HG02973 (cell line): Measurements from ENCODE around the gene FARSB.
A peak's percentile ranks its signal among the peaks of the same experiment; 100 is the strongest.

Experiments used
- ATAC-seq: cut with Tn5 transposase; IDR thresholded peaks from one replicate; pipeline ENCODE4 v1.9.1; 2021; ENCODE audit warnings: moderate library complexity; ENCODE audit not compliant: unreplicated experiment

FARSB gene

GRCh38 chr2:222668494-222669154, 12.7 kb upstream of the FARSB start:
- ATAC-seq = peak; percentile 26

- ATAC-seq = no peak
These were observed 7.6 kb upstream of the FARSB start for GRCh38 chr2:222663479-222663878.

- ATAC-seq = peak; percentile 27
These were observed 894 bp upstream of the FARSB start for GRCh38 chr2:222656526-222657446.

- no peak for ATAC-seq
These were observed 2.6 kb downstream of the FARSB start for GRCh38 chr2:222653280-222653679.

GRCh38 chr2:222652491-222653255, 3.2 kb downstream of the FARSB start:
- no peak for ATAC-seq

- ATAC-seq = no peak
These were observed 4.0 kb downstream of the FARSB start for GRCh38 chr2:222651718-222652418.

- no peak for ATAC-seq
These were observed 6.1 kb downstream of the FARSB start for GRCh38 chr2:222649801-222650200.

GRCh38 chr2:222646008-222646407, 9.9 kb downstream of the FARSB start:
- ATAC-seq = no peak

- ATAC-seq = no peak
These were observed 12.8 kb downstream of the FARSB start for GRCh38 chr2:222643134-222643533.

- no peak for ATAC-seq
These were observed 14.6 kb downstream of the FARSB start for GRCh38 chr2:222641336-222641735.

GRCh38 chr2:222637067-222637466, 18.8 kb downstream of the FARSB start:
- ATAC-seq = no peak

GRCh38 chr2:222635295-222635694, 20.6 kb downstream of the FARSB start:
- ATAC-seq = no peak

GRCh38 chr2:222627764-222628163, 28.1 kb downstream of the FARSB start:
- ATAC-seq = no peak

GRCh38 chr2:222623756-222624309, 32.1 kb downstream of the FARSB start:
- no peak for ATAC-seq

- ATAC-seq = no peak
These were observed 33.0 kb downstream of the FARSB start for GRCh38 chr2:222622910-222623309.

- ATAC-seq = no peak
These were observed 34.0 kb downstream of the FARSB start for GRCh38 chr2:222621893-222622292.

GRCh38 chr2:222615320-222615719, 40.6 kb downstream of the FARSB start:
- no peak for ATAC-seq

GRCh38 chr2:222613715-222614331, 42.1 kb downstream of the FARSB start:
- peak; percentile 79 for ATAC-seq

- ATAC-seq = no peak
These were observed 44.2 kb downstream of the FARSB start for GRCh38 chr2:222611684-222612083.

GRCh38 chr2:222610746-222611145, 45.1 kb downstream of the FARSB start:
- no peak for ATAC-seq
